ENCODE data around the gene VEPH1.

DNA sequence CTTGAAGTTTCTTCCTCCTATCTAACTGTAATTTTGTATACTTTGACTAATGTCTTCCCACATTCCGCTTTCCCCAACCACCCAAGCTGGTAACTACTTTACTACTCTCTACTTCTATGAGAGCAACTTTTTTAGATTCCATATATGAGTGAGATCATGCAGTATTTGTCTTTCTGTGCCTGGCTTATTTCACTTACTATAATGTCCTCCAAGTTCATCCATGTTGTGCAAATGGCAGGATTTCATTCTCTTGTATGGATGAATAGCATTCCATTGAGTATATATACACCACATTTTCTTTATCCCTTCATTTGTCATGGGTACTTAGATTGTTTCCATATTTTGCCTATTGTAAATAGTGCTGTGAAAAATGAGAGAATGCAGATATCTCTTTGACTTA, 264.8 kb downstream of the VEPH1 start:
- TF ChIP-seq, protein P1, sequence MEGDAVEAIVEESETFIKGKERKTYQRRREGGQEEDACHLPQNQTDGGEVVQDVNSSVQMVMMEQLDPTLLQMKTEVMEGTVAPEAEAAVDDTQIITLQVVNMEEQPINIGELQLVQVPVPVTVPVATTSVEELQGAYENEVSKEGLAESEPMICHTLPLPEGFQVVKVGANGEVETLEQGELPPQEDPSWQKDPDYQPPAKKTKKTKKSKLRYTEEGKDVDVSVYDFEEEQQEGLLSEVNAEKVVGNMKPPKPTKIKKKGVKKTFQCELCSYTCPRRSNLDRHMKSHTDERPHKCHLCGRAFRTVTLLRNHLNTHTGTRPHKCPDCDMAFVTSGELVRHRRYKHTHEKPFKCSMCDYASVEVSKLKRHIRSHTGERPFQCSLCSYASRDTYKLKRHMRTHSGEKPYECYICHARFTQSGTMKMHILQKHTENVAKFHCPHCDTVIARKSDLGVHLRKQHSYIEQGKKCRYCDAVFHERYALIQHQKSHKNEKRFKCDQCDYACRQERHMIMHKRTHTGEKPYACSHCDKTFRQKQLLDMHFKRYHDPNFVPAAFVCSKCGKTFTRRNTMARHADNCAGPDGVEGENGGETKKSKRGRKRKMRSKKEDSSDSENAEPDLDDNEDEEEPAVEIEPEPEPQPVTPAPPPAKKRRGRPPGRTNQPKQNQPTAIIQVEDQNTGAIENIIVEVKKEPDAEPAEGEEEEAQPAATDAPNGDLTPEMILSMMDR (IDR thresholded peaks at IDR 0.05) = no peak
- no peak for TF ChIP-seq EZH2 (IDR thresholded peaks at IDR 0.05; ENCODE audit: borderline replicate concordance, insufficient read depth, low read depth, low read length, poor library complexity, severe bottlenecking)

Measured in B cell (primary cell).